Measurements from ENCODE around the gene CYFIP1.

Gene CYFIP1

DNA sequence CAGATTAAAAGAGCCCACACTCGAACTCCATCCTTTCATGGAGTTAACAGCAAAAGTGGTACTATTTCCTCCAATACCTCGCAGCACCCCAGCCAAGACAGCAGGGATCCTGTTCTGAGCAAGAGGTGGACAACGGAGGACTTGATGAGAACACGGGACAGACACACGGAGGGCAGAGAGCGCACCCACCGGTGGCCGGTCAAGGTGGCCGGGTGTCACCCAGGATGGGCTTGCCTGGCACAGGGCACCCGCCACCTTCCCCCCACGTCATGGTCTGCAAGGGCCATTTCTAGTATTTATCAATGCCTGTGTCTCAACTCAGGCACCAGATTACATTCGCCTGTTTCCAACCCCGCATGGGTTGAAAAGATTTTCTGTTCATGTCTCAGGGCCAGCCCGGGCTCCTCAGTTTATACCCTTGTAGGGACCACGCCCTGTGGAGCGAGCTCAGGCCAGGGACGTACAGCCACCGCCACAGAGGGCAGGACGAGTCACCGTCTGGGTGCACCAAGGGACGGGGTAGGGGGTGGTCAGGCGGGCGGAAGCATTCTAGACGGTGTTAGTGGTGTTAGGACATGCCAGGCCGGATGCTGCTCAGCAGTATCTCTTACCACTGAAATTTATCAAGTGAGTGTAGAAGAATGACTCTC, 64.2 kb downstream of the CYFIP1 start:
- DNase-seq: no peak

- DNase-seq: no peak
These were observed 66.4 kb downstream of the CYFIP1 start for GRCh38 chr15:22913646-22914380.

DNA sequence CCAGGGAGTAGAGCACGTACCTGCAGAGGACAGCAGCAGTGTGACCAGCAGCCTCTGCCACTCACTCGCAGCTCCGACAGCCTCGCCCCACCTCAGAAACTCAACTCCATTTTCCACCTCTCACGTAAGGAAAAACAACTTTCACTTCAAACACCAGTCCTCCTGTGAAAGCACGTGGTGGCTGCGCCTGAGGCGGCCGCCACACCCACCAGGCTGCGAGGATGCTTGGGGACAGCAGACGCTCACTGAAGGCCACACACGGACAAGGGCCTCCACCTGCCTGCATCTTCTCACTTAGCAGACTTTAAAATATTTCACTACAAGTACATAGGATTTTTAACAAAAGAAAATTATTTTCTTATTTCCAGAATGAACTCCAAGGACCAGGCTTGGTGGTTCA, 67.9 kb downstream of the CYFIP1 start:
- DNase-seq: no peak

- no peak for DNase-seq
These were observed 68.9 kb downstream of the CYFIP1 start for GRCh38 chr15:22911306-22911705.

DNA sequence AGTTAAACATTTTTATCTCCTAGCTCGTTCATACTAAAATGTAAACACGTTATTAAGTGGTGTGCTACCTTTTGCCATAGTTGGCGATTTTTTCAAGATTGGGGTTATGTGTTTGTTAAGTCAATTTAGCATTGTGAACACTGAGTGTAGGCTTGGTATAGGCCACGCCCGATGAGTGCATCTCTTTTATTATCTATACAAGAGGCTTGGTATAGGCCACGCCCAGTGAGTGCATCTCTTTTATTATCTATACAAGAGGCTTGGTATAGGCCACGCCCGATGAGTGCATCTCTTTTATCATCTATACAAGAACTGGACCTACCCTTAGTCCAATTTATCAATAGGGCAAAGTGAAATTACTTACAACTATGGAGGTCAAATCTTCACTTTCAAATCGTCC, 71.3 kb downstream of the CYFIP1 start:
- DNase-seq: no peak

- no peak for DNase-seq
These were observed 72.8 kb downstream of the CYFIP1 start for GRCh38 chr15:22907161-22907950.

GRCh38 chr15:22904736-22905135, 75.4 kb downstream of the CYFIP1 start:
- no peak for DNase-seq

GRCh38 chr15:22903961-22904534, 76.1 kb downstream of the CYFIP1 start:
- no peak for DNase-seq

DNA sequence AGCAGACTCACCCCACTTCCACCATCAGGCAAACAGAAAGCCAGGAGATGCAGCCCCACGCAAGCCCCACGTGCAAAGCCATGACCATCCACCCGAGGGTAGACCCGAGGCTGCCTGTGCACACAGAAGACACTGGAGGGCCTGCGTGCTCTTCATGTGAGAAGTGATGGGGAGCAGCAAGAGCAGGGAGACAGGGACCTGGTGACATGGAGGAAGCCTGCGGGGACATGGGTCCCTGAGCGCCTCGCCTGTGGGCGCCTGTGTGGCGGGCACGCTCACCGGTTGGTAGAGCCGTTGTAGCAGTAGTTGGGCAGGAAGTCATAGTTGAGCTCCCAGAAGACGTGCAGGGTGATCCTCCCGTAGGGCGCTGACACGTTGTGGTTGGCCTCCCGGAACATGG, 76.7 kb downstream of the CYFIP1 start:
- DNase-seq: no peak

DNA sequence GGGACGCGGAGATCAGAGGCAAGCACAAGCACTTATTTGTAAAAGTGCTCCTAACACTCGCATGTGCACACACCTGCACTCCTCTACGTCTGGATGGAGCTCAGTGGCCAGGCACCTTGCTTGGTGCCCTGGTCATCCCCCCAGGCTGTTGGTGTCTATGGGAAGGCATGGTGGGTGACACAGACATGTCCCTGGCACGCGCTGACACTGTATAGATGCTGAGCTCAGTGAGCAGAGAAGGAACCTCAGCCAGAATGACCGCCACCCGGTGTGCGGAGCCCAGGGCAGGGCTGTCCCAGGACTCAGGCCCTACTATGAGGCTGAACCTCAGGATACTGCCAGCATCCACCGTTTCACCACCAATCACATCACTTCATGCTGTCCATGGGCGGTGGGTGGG, 77.2 kb downstream of the CYFIP1 start:
- DNase-seq: no peak

DNA sequence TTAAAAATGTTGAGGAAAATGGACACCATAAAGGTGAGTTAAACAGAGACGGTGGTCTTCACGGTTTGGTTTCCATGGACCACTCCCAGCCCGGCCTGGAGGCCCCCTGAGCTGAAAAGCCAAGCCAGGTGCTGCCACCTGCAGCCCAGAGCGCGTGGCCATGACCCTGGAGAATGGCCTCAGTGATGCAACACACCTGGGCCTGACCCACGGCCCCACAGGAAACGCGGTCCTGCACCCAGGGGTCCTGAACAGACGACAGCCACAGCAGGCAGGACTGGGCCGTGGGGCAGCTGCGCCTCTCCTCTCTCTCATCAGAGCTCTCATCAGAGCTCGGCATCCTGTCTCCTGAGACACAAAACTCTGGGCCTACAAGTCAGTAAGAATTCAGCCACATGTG, 77.6 kb downstream of the CYFIP1 start:
- no peak for DNase-seq

GRCh38 chr15:22902046-22902445, 78.1 kb downstream of the CYFIP1 start:
- DNase-seq: no peak

GRCh38 chr15:22895465-22896190, 84.5 kb downstream of the CYFIP1 start:
- no peak for DNase-seq

DNA sequence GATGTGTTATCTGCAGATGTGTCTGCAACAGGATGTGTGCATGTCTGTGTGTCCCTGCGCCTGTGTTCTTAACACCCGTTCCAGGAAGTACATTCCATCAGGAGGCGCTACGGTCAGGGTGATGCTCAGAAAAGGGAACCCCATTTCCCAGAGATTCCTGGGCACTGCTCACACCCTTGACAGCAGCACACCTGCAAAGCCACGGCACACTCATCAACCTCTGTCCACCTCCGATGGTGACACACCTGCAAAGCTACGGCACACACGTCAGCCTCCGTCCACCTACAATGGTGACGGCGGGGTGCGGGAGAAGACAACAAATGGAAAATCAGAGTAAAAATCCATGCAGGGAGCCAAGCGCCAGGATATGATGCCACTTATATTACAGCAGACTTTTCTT, 86.3 kb downstream of the CYFIP1 start:
- DNase-seq: no peak

GRCh38 chr15:22893081-22893480, 87.1 kb downstream of the CYFIP1 start:
- DNase-seq: no peak

GRCh38 chr15:22892333-22892732, 87.8 kb downstream of the CYFIP1 start:
- no peak for DNase-seq

DNA sequence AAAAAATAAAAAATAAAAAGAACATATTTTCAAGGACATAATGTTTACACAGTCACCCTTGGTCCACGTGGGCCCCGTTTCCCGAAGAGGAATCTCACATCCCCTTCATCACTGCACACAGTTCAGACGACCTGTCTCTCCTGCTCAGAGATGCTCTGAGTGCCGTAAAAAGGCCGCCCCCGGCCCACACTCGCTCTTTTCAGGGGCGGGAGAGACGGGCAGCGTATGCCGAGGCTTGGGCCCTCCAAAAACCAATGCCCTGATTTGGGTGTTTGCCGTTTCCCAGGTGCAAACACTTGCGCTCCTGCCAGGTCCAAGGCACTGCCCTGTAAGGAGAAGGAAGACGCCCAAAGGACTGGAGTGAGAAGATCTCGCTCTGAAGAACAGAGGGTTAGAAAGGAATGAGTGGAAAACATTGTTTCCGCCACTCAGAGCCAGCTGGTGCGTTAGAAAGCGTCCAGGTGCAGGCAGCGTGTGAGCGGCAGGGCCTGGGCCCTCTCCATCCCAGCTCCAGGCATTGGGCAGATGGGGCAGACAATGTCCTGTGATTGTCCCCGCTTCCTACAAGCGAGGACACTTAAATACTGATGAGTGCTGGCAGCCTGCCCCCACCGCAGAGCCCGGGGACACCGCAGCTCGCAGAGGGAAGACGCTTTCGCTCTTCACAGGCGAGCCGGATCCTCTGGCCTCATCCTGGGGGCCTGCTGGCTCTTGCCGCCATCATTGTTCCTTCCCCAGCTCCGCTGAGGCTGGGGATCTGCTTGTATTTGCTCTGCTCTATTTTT, 88.5 kb downstream of the CYFIP1 start:
- DNase-seq: no peak

DNA sequence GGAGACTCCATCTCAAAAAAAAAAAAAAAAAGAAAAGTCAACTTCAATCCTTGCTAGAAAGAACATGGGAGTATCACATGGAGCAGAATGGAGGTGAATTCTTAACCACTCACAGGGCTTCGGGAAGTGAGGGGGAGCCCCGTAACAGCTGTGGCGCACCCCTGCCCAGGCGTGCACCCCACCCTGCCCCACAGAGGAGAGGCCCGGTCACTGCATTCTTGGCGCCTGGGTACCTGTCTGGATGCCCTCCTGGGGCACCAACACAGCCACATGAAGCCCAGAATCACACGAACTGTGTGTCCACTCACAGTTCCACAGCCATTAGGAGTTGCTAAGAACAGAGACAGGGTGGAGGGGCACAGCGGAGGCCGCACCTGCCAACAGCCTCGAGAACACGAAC, 89.9 kb downstream of the CYFIP1 start:
- no peak for DNase-seq

GRCh38 chr15:22889146-22889818, 90.9 kb downstream of the CYFIP1 start:
- DNase-seq: no peak

DNA sequence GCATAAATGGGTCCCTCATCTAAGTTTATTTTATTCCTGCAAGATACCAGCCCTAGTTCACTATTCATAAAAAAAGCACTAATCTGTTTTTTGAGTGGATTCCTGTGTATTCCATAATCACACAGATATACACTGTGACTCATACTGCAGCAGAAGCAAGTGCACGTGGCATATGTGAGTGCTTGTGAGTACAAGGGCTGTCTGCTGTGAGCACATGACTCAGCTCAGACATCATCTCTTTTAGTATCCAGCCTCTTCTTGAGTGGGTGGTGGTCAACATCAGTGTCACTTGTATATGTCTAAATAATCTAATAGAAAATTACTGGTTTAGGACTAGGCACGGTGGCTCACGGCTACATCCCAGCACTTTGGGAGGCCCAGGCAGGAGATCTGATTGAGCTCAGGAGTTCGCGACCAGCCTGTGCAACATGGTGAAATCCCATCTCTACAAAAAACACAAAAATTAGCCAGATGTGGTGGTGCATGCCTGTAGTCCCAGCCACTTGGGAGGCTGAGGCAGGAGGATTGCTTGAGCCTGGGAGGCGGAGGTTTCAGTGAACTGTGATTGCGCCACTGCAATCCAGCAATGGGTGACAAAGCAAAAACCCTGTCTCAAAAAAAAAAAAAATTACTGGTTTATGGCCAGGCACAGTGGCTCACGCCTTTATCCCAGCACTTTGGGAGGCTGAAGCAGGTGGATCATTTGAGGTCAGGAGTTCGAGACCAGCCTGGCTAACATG, 91.9 kb downstream of the CYFIP1 start:
- DNase-seq: no peak
